ENCODE measurements around the gene SPEM1.
A peak's percentile ranks its signal among the peaks of the same experiment; 100 is the strongest.

SPEM1 gene
- total RNA-seq: 0 reads per million in 9 experiments

GRCh38 chr17:7419819-7420610, at the start of gene SPEM1:
Gene SPEM1, plus strand, starts transcription at chr17:7420324. Its CDS starts 61 bp downstream, at chr17:7420385.
- ATAC-seq (replicated peaks): no peak
- DNase-seq: no peak
- Mint-ChIP-seq H3K4me1 (ENCODE audit: low read depth in 2 of 2) (peaks cover 1 to 4% of the 10 kb centered on the region in 2 donors), H3K36me3 (ENCODE audit: insufficient read depth) (no peaks in the 10 kb centered on the region), H3K4me3 (no peak within 1 kb of the TSS), H3K9me3 (no peaks in the 10 kb centered on the region), H3K27me3 (peaks cover 7 to 10% of the 10 kb centered on the region in 2 donors), H3K27ac (no peak within 1 kb of the TSS)

GRCh38 chr17:7370853-7371252, 49.3 kb upstream of the SPEM1 start:
- H3K9me3 Mint-ChIP-seq: no peaks in the 10 kb centered on the region

GRCh38 chr17:7374353-7374752, 45.8 kb upstream of the SPEM1 start:
- H3K4me3 Mint-ChIP-seq: no peak overlapping the region
- ATAC-seq (replicated peaks): no peak
- peaks cover 15 to 26% of the 10 kb centered on the region in 2 donors for H3K27me3 Mint-ChIP-seq
- no peak for DNase-seq
- no peaks in the 10 kb centered on the region for H3K9me3 Mint-ChIP-seq
- peaks cover 2% of the 10 kb centered on the region for H3K36me3 Mint-ChIP-seq (ENCODE audit: insufficient read depth)
- peak overlapping the region in 1 of 2 donors; percentile 20 for H3K27ac Mint-ChIP-seq
- H3K4me1 Mint-ChIP-seq (ENCODE audit: low read depth in 2 of 2): no peaks in the 10 kb centered on the region

More at GRCh38 chr17:7370853-7371252, 49.3 kb upstream of the SPEM1 start:
- Mint-ChIP-seq H3K36me3 (ENCODE audit: insufficient read depth) (peaks cover 2% of the 10 kb centered on the region), H3K27me3 (peaks cover 5 to 16% of the 10 kb centered on the region in 2 donors), H3K4me3 (no peak overlapping the region), H3K4me1 (ENCODE audit: low read depth in 2 of 2) (no peaks in the 10 kb centered on the region), H3K27ac (no peak overlapping the region)
- DNase-seq (no peak), ATAC-seq (replicated peaks) (no peak)

- Mint-ChIP-seq H3K4me1 (ENCODE audit: low read depth in 2 of 2) (peaks cover 0 to 3% of the 10 kb centered on the region in 2 donors), H3K27me3 (peaks cover 41 to 43% of the 10 kb centered on the region in 2 donors)
- ATAC-seq (replicated peaks): no peak
These were observed 41.0 kb upstream of the SPEM1 start for GRCh38 chr17:7379134-7379533.

GRCh38 chr17:7380321-7380720, 39.8 kb upstream of the SPEM1 start:
- Mint-ChIP-seq H3K4me3 (no peak overlapping the region), H3K27me3 (peaks cover 41 to 43% of the 10 kb centered on the region in 2 donors)
- DNase-seq: no peak

More at GRCh38 chr17:7379134-7379533, 41.0 kb upstream of the SPEM1 start:
- Mint-ChIP-seq H3K36me3 (ENCODE audit: insufficient read depth) (peaks cover 10% of the 10 kb centered on the region), H3K9me3 (no peaks in the 10 kb centered on the region), H3K4me3 (no peak overlapping the region), H3K27ac (no peak overlapping the region)
- no peak for DNase-seq

GRCh38 chr17:7380855-7381683, 39.1 kb upstream of the SPEM1 start, which contains the start of gene TNK1:
Gene TNK1, plus strand, starts transcription at chr17:7381089. Its CDS starts 1,838 bp downstream, at chr17:7382927.
- ATAC-seq (replicated peaks): no peak
- H3K27ac Mint-ChIP-seq: no peak within 1 kb of the TSS
- DNase-seq: no peak
- peaks cover 41 to 43% of the 10 kb centered on the region in 2 donors for H3K27me3 Mint-ChIP-seq
- H3K4me1 Mint-ChIP-seq (ENCODE audit: low read depth in 2 of 2): peaks cover 5 to 7% of the 10 kb centered on the region in 2 donors
- H3K36me3 Mint-ChIP-seq (ENCODE audit: insufficient read depth): peaks cover 8% of the 10 kb centered on the region
- H3K9me3 Mint-ChIP-seq: no peaks in the 10 kb centered on the region
- peak within 1 kb of the TSS in 1 of 2 donors; percentile 65 for H3K4me3 Mint-ChIP-seq

More at GRCh38 chr17:7380321-7380720, 39.8 kb upstream of the SPEM1 start:
- Mint-ChIP-seq H3K4me1 (ENCODE audit: low read depth in 2 of 2) (peaks cover 5 to 7% of the 10 kb centered on the region in 2 donors), H3K27ac (no peak overlapping the region), H3K9me3 (no peaks in the 10 kb centered on the region), H3K36me3 (ENCODE audit: insufficient read depth) (peaks cover 8% of the 10 kb centered on the region)
- ATAC-seq (replicated peaks): no peak

GRCh38 chr17:7382901-7383300, 37.2 kb upstream of the SPEM1 start:
- Mint-ChIP-seq H3K27ac (no peak overlapping the region), H3K4me3 (peak overlapping the region; percentile 65 to 71), H3K36me3 (ENCODE audit: insufficient read depth) (peaks cover 13% of the 10 kb centered on the region), H3K27me3 (peaks cover 29 to 43% of the 10 kb centered on the region in 2 donors), H3K9me3 (no peaks in the 10 kb centered on the region), H3K4me1 (ENCODE audit: low read depth in 2 of 2) (peaks cover 5 to 9% of the 10 kb centered on the region in 2 donors)
- ATAC-seq (replicated peaks) (no peak), DNase-seq (no peak)

GRCh38 chr17:7383371-7383741, 36.8 kb upstream of the SPEM1 start:
- ATAC-seq (replicated peaks) (no peak), DNase-seq (no peak)
- Mint-ChIP-seq H3K4me3 (peak overlapping the region; percentile 65 to 71), H3K4me1 (ENCODE audit: low read depth in 2 of 2) (peaks cover 5 to 9% of the 10 kb centered on the region in 2 donors), H3K27me3 (peaks cover 25 to 43% of the 10 kb centered on the region in 2 donors), H3K36me3 (ENCODE audit: insufficient read depth) (peaks cover 13% of the 10 kb centered on the region), H3K9me3 (no peaks in the 10 kb centered on the region), H3K27ac (no peak overlapping the region)

GRCh38 chr17:7383742-7384488, 36.2 kb upstream of the SPEM1 start:
- H3K27me3 Mint-ChIP-seq: peaks cover 24 to 39% of the 10 kb centered on the region in 2 donors
- H3K4me3 Mint-ChIP-seq: peak overlapping the region; percentile 65 to 71
- H3K4me1 Mint-ChIP-seq (ENCODE audit: low read depth in 2 of 2): peaks cover 5 to 9% of the 10 kb centered on the region in 2 donors
- H3K27ac Mint-ChIP-seq: peak overlapping the region; percentile 70 to 72
- no peaks in the 10 kb centered on the region for H3K9me3 Mint-ChIP-seq
- peaks cover 13% of the 10 kb centered on the region for H3K36me3 Mint-ChIP-seq (ENCODE audit: insufficient read depth)
- ATAC-seq (replicated peaks) (peak; percentile 96), DNase-seq (peak; percentile 66 to 74 (median 73))

GRCh38 chr17:7384489-7385081, 35.5 kb upstream of the SPEM1 start:
- peaks cover 5 to 9% of the 10 kb centered on the region in 2 donors for H3K4me1 Mint-ChIP-seq (ENCODE audit: low read depth in 2 of 2)
- H3K9me3 Mint-ChIP-seq: no peaks in the 10 kb centered on the region
- peaks cover 18 to 33% of the 10 kb centered on the region in 2 donors for H3K27me3 Mint-ChIP-seq
- peak overlapping the region; percentile 70 to 72 for H3K27ac Mint-ChIP-seq
- peak overlapping the region; percentile 65 to 71 for H3K4me3 Mint-ChIP-seq
- DNase-seq (no peak), ATAC-seq (replicated peaks) (no peak)
- peaks cover 17% of the 10 kb centered on the region for H3K36me3 Mint-ChIP-seq (ENCODE audit: insufficient read depth)

GRCh38 chr17:7388856-7389255, 31.3 kb upstream of the SPEM1 start:
- H3K27me3 Mint-ChIP-seq: no peaks in the 10 kb centered on the region
- ATAC-seq (replicated peaks) (no peak), DNase-seq (no peak)
- H3K9me3 Mint-ChIP-seq: no peaks in the 10 kb centered on the region
- peaks cover 20 to 23% of the 10 kb centered on the region in 2 donors for H3K4me1 Mint-ChIP-seq (ENCODE audit: low read depth in 2 of 2)
- no peak overlapping the region for H3K27ac Mint-ChIP-seq
- peaks cover 27% of the 10 kb centered on the region for H3K36me3 Mint-ChIP-seq (ENCODE audit: insufficient read depth)
- no peak overlapping the region for H3K4me3 Mint-ChIP-seq

All from effector memory CD8-positive, alpha-beta T cell (primary cell).